NCI-H460 (cell line): Measurements from ENCODE around the gene STPG3. TPM values are rescaled to one million over a fixed set of nuclear protein-coding genes. Genes with fewer than 3 reads are reported as not detected.

Experiments used
- DNase-seq: peaks from one replicate; pipeline ENCODE4 v3.0.0-alpha.2; 2016; ENCODE audit warnings: low read depth; ENCODE audit errors: extremely low read depth
- polyA plus RNA-seq: library from polyadenylated mRNA; depleted of rRNA; stranded (reverse); fragments of >200 nt; gene quantifications from 2 replicates; pipeline ENCODE4 v1.2.3, GENCODE V29; 2014; cell fraction: nucleus; rRNA removed
- total RNA-seq: library from RNA; depleted of rRNA; stranded (reverse); fragments of >200 nt; shearing (Covaris generic); gene quantifications from 2 replicates; pipeline ENCODE4 v1.2.3, GENCODE V29; 2014; rRNA removed

Gene STPG3
- total RNA-seq: not detected in 2 replicates
- polyA plus RNA-seq: not detected in 2 replicates

DNA sequence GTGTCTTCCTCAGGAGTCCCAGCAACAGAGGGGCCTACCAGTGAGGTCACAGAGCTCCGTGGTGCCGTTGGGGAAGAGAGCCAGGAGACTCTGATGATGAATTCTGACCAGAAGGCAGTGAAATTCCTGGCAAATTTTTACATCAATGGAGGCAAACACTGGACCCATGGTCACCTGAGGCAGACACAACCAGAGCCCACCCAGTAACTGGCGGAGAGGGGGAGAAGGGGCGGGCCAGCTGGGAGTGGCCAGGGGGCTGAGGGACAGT is at the start of gene STPG3:
TSS of gene STPG3 (plus strand) at position 93 of the 268 bp plus-strand sequence. CDS start at position 94, 1 bp downstream.
- no peak for DNase-seq

DNA sequence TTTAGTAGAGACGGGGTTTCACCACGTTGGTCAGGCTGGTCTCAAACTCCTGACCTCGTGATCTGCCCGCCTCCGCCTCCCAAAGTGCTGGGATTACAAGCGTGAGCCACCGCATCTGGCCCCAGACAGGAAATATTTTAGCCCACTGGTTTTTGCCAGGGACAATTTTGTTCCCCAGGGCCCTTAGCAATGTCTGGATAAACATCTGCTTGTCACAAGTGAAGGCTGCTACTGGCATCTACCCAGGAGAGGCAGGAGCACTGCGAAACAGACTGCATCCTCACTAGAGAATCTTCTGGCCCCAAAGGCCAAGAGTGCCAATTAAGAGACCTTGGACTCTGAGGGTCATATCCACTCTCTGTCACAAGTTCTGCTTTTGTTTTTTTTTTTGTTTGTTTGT is 48.1 kb upstream of the STPG3 start:
- no peak for DNase-seq

DNA sequence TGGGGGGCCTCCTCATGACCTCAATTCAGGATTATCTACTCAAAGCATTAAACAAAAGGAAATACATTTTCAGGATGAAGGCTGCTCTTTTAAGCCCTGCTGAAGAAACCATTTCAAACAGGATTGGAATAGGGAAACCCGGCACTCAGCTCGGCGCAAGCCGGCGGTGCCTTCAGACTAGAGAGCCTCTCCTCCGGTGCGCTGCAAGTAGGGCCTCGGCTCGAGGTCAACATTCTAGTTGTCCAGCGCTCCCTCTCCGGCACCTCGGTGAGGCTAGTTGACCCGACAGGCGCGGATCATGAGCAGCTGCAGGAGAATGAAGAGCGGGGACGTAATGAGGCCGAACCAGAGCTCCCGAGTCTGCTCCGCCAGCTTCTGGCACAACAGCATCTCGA is 46.4 kb upstream of the STPG3 start:
- DNase-seq: no peak

DNA sequence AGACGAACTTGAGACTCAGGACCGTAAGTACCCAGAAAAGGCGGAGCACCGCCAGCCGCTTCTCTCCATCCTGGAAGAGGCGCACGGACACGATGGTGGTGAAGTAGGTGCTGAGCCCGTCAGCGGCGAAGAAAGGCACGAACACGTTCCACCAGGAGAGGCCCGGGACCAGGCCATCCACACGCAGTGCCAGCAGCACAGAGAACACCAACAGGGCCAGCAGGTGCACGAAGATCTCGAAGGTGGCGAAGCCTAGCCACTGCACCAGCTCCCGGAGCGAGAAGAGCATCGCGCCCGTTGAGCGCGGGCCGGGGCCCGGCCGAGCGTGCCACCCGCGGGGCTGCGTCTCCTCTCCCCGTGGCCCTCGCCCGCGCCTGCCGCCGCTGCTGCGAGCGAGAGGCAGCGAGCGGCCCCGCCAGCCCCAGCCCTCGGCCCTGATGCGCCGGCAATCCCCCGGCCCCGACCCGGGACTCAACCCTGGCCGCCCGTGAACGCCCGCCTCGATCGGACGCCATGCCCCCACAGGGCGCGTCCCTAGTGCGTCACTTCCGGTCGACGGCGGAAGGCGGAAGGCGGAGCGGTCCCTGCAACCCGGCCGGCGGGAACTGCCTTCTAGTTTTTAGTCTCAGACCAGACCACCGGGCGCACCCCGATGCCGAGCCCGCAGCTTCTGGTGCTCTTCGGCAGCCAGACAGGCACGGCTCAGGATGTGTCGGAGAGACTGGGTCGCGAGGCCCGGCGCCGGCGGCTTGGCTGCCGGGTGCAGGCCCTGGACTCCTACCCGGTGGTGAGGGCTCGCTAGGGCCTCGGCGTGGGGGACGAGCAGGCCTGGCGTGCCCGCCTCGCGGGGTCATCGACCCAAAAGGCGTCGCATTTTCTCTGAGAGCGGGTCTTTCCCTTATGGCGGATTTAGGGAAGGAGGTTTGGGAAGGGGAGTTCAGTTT is 45.7 kb upstream of the STPG3 start, which contains the start of the genes NDOR1 and TMEM203:
TSS of gene NDOR1 (plus strand) at position 575 of the 944 bp plus-strand sequence. CDS start at position 653, 78 bp downstream.
TSS of gene TMEM203 (minus strand) at position 523 of the 944 bp plus-strand sequence. CDS start at position 289, 234 bp downstream.
- peak; percentile 80 for DNase-seq

DNA sequence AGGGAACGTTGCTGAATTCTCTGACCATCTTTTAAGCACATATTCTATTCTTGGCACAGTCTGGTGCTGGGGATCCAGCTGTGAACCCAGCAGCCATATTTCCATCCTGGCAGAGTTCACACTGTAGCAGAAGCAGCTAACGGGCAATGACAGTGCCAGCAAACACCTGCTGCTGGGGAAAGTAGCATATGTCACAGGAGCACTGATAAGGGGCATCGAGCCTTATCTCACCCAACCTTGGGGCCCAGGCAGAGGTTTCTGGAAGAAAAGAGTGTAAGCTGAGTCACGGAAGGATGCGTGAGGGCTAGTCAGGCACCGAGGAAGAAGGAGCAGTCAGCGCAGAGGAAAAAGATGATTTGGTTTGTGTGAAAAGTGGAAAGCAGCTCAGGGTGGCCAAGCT is 44.5 kb upstream of the STPG3 start:
- no peak for DNase-seq

DNA sequence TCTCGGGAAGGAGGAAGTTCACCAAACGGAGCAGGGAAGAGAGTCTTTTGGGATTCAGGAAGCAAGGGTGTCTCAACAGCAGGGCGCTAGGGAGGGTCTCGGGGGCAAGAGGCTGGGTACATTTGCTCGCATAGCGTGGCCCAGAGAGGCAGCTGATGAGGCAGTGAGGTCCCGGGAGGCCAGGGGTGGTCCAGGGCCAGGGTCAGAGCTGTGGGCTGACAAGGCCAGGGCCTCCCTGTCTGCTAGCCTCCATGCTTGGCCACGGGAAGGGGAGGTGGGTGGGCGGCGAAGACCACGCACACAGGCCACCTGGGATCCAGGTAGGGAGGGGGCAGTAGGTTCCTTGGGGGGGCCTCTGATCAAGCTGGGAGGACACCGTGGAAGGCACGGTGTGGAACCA is 39.6 kb upstream of the STPG3 start:
- DNase-seq: no peak

DNA sequence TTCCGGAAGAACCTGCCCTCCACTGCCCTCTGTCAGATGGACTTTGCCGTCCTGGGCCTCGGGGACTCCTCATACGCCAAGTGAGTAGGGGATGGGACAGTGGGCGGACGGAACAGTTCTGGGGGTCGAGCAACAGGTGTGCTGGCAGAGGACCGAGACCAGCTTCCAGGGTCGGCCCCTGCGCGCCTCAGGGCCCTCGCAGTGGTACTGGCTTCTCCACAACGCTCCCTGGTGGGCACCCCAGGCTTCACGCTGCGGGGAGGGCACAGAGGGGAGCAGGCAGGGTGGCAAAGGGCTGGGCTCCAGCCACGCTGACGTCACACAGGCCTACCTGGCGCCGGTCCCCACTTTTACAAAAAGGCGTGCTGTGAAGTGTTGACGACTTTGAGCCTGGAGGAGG is 38.6 kb upstream of the STPG3 start:
- no peak for DNase-seq

DNA sequence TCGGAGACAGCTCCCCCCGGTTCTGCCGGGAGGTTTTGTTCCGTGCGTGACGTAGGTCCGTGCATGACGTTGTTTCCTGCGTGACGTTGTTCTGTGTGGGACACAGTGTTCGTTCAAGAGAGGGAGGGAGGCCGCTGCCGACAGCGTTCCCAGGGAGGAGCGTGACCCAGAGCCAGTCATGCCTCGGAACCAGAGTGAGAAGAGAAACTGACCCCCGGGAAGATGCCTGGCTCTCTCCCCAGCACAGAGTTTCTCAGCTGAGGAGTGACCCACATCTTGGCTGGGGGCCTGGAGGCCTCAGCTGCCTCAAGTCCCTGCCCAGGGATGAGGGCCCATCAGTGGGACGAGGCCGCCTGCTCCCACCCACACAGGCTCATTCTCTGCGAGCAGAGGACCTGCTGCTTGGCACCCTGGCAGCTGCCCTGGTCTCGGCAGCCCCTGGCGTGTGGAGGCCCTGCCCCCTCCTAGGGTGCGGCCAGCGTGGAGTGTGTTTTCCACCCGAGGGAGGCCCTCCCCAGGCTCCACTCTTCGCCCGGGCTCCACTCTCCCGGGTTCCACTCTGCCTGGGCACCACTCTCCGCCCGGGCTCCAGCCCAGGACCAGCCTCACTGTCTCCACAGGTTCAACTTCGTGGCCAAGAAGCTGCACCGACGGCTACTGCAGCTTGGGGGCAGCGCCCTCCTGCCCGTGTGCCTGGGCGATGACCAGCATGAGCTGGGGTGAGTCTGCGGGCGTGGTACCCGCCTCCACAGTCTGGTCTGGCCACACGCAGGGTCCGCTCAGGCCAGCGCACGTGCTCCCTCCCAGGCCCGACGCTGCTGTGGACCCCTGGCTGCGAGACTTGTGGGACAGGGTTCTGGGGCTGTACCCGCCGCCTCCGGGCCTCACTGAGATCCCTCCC is 37.7 kb upstream of the STPG3 start:
- DNase-seq: no peak

DNA sequence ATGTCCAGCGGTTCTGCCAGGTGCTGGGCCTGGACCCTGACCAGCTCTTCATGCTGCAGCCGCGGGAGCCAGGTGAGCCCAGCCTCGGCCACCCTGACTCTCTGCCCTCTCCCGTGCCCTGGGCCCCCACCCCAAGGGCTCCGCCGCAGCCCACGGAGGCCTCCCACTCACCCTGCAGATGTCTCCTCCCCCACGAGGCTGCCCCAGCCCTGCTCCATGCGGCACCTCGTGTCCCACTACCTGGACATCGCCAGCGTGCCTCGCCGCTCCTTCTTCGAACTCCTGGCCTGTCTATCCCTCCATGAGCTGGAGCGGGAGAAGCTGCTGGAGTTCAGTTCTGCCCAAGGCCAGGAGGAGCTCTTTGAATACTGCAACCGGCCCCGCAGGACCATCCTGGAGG is 36.5 kb upstream of the STPG3 start:
- no peak for DNase-seq

DNA sequence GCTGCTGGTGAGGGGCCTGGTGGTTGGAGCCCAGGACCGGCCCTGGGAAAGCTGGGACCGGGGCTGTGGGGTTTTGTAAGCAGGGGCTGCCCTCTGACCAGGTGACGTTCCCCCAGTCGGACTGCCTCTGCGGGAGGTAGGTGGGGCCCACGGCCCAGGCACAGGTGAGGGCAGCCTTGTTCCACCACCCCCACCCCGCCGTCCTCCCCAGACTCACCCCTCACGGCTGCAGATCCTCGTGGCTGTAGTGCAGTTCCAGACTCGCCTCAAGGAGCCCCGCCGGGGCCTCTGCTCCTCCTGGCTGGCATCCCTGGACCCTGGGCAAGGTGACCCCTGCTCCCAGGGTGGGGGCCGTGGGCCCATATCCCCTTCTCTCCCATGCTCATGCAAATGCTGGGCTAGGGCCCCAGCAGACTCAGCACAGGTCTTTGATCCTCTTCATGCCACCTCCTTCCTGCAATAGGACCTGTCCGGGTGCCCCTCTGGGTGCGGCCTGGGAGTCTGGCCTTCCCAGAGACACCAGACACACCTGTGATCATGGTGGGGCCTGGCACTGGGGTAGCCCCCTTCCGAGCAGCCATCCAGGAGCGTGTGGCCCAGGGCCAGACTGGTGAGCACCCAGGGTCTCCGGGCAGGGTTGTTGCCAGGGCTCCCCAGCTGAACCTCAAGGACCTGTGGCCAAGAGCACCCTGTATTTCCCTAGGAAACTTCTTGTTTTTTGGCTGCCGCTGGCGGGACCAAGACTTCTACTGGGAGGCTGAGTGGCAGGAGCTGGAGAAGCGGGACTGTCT is 35.7 kb upstream of the STPG3 start:
- DNase-seq: no peak

DNA sequence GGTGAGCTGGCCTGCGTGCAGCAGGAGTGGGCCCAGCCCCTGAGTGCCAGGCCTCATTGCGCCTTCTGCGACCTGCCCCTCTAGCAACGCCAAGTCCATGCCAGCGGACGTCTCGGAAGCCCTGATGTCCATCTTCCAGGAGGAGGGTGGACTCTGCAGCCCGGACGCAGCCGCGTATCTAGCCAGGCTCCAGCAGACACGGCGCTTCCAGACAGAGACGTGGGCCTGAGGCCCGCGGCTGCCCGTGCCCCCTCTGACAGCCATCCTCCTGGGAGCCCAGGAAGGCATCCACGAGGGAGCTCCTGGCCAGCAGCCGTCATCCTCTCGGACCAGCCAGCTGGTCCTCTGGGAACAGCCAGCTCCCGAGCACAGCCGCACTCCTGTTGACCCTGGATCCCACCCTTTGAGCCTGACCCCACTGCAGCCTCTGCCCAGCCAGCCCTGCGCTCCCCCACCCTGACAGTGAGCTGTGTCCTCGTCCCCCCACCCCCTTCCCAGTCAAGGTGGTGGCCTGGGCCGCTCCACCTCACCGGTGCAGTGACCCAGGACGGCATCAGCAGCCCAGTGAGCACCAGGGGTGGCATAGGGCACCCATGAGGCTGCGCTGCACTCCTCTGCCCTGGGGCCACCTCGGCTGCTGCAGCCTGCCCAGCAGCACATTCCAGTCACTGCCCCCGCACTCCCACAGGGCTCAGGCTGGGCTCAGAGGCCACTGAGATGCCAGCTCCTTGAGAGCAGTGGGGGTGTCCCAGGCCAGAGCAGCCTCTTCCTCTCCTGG is 34.7 kb upstream of the STPG3 start:
- DNase-seq: no peak

DNA sequence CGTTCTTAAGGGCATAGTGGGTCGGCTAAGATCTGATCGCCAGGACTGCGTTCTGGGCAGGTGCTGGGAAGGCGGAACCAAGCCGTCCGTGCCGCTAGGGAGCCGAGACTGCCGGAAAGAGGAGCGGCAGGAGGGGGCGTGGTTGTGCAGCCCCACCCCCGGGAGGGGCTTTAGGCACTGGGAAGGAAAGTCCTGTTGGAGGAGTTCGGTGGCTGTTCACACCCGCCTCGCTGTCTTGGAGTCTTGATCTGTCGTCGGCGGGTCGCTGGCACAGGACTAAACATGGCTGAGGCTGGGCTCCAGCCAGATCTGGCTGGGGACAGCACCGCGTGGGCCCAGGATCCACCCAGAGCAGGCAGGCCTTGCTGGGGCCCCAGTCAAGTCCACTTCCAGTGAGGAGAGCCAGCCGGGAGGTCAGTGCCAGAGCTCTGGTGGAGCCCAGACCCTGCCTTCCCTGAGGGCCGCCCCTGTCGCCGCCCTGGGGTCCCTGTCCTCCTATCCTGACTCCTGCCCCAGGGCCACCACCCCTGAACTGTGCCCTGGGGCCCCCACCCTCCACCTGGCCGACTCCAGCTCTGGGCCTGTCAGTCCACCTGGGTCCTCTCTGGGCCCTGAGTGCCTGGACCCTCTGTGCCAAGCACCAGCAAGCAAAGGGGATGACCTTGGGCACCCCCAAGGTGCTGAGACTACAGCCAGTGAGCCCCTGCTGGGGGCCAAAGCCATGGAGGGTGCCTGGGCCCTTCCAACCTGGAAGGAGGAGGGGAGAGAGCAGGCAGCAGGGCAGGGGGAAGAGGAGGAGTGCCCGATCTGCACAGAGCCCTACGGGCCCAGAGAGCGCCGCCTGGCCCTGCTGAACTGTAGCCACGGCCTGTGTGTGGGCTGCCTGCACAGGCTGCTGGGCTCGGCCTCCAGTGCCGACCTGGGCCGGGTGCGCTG is 33.5 kb upstream of the STPG3 start:
- DNase-seq: peak; percentile 61

DNA sequence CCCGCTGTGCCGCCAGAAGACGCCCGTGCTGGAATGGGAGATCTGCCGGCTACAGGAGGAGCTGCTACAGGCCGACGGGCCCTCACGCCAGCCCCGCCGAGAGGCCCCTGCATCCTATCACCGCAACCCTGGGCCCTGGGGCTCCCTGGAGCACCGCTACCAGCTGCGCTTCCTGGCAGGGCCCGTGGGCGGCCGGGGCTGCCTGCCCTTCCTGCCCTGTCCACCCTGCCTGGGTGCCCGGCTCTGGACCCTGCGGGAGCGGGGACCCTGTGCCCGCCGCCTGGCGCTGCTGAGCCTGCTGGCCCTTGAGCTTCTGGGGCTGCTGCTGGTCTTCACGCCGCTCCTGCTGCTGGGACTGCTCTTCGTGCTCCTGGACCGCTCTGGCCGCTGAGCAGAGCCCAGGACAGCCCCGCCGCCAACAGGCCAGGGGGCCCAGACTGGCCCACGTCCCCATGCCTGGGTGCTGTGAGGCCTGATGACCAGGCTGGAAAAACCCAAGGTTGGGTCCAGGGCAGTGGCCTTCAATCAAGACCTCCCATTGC is 32.8 kb upstream of the STPG3 start:
- no peak for DNase-seq

DNA sequence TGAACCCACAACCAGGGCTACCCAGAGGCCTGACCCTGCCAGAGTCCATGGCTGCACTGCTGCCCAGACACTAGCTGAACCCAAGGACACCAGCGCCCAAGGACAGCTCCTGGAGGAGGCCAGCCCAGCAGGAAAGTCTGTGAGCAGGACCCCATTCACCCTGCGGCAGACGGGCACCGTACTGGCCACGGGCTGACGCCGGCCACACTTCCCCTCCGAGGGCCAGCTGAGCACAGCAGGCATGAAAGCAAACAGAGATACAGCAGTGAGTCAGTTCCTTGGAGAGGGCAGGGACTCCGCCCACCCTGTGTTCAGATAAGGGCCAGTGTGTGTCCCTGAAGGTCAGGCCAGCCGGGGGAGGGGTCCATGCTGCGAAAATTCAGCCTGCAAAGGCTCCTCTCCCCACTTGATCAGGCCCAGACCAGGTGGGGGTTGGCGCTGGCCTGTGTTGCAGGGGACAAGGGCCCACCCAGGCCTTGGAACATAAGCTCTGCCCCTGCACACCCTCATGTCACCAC is 32.3 kb upstream of the STPG3 start:
- peak; percentile 62 for DNase-seq

DNA sequence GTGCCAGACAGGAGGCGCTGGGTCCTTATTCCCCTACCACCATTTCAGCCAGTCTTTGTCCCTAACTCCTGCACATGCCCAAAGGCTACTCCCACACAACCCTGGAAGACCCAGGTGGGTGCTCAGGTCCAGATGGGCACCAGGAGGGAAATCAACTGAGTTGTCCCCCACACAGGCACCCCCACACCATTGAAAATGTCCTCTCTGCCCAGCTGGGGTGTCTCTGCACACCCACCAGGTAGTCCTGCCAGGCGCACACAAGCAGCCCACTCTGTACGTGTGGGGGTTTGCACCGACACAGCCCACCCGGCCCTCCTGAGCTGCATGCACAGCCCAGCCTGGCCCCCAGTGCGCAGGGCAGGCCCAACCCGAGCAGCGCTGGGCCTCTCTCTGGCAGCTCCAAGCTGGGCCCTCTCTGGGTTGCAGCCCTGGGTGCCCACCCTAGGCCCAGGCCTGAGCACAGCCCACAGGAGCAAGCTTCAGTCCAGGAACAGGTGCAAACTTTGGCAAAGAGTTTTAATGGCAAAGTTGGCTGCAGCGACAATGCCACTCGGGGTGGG is 31.2 kb upstream of the STPG3 start:
- DNase-seq: no peak

DNA sequence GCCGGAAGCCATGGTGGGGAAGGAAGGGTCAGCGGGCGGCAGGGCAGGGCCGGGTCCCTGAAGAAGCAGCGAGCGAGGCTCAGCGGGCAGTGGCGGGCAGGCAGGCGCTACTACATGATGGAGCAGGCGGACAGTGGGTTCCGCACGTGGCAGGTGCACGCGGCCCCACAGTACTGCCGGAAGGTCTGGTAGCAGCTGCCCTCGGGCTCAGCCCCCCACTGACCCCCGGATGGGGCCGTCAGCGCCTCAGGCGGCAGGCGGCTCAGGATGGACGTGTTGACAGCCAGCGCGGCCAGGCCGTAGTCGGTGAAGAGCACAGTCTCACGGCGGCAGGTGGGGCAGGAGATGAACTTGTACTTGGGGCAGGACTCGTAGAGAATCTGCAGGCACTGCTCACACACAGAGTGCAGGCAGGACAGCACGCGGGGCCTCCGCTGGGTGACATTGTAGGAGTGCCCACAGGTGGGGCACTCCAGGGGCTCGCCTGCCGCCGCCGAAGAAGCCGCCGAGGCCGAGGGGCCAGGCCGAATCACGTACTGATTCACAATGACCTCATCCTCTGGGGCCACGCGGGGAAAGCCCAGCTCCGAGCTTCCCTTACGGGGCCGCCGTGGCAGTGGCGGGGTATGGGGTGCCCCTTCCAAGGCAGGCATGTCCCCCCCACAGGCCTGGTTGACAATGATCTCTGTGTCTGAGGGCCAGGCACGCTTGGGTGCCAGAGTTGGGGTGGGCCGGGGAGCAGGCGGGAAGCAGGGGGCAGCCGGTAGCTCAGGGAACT is 30.6 kb upstream of the STPG3 start:
- no peak for DNase-seq

DNA sequence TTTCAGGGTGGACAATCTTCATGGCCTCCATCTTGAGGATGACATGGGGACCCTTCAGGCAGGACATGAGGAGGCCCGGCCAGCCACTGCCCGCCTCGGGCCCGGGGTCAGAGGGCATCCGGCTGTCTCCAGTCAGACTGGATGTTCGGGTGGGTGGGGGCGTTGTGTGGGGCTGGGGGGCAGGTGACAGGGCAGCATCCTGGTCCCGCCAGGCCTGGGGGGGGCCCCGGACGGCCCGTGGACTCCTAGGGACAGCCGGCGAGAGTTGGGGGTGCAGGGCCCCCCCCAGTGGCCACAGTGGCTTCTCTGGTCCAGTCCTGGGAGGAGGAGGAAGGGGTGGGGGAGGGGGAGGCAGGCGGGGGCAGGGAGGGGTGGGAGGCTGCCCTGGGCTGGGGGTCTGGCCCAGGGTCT is 30.0 kb upstream of the STPG3 start:
- DNase-seq: no peak
